Neural progenitor cell (in vitro differentiated cells): Measurements from ENCODE around the gene PWWP2A. TPM values are rescaled to one million over a fixed set of nuclear protein-coding genes. Genes with fewer than 3 reads are reported as not detected.

ENCODE experiments used
- DNase-seq: peaks from one replicate; pipeline ENCODE4 v3.0.0-alpha.2; 2016; ENCODE audit warnings: low spot score
- H2AFZ ChIP-seq: fragments of 200-600 bp; sonication (generic); replicated peaks from 2 replicates; pipeline ENCODE4 v1.6.1; 2016; ENCODE audit warnings: antibody characterized with exemption
- H3F3A ChIP-seq: fragments of 200-600 bp; sonication (generic); 2 replicates; pipeline ENCODE4 v1.6.1; 2016; ENCODE audit warnings: antibody characterized with exemption, low read depth
- H3K27ac ChIP-seq: fragments of 200-600 bp; sonication (generic); 2 replicates; pipeline ENCODE4 v1.5.1; 2016; ENCODE audit warnings: mild to moderate bottlenecking
- H3K27me3 ChIP-seq: fragments of 200-600 bp; sonication (generic); 2 replicates; pipeline ENCODE4 v1.6.1; 2016; ENCODE audit warnings: mild to moderate bottlenecking, moderate library complexity
- H3K36me3 ChIP-seq: fragments of 200-600 bp; sonication (generic); 2 replicates; pipeline ENCODE4 v1.5.1; 2016
- H3K4me1 ChIP-seq: fragments of 200-600 bp; sonication (generic); 2 replicates; pipeline ENCODE4 v1.6.1; 2016; ENCODE audit warnings: mixed run types
- H3K4me2 ChIP-seq: fragments of 200-600 bp; sonication (generic); 2 replicates; pipeline ENCODE4 v1.6.1; 2016
- H3K4me3 ChIP-seq: fragments of 200-600 bp; sonication (generic); 2 replicates; pipeline ENCODE4 v1.5.1; 2016
- H3K79me2 ChIP-seq: fragments of 200-600 bp; sonication (generic); 2 replicates; pipeline ENCODE4 v1.6.1; 2016; ENCODE audit warnings: low read depth
- H3K9ac ChIP-seq: fragments of 200-600 bp; sonication (generic); 2 replicates; pipeline ENCODE4 v1.6.1; 2016
- H3K9me3 ChIP-seq: fragments of 200-600 bp; sonication (generic); 2 replicates; pipeline ENCODE4 v1.5.1; 2016; ENCODE audit warnings: low read depth
- H4K20me1 ChIP-seq: fragments of 200-600 bp; sonication (generic); 2 replicates; pipeline ENCODE4 v1.6.1; 2016; ENCODE audit warnings: low read depth
- H3K27ac Mint-ChIP-seq: 3 replicates; pipeline ENCODE4 v1.8.0; 2021; ENCODE audit warnings: mixed read lengths
- H3K27me3 Mint-ChIP-seq: 2 replicates; pipeline ENCODE4 v1.8.0; 2022; ENCODE audit warnings: low read depth, mild to moderate bottlenecking, inconsistent platforms, moderate library complexity, mixed read lengths; ENCODE audit not compliant: insufficient read depth
- H3K36me3 Mint-ChIP-seq: 3 replicates; pipeline ENCODE4 v1.8.0; 2021; ENCODE audit warnings: mixed read lengths
- H3K4me1 Mint-ChIP-seq: 3 replicates; pipeline ENCODE4 v1.8.0; 2021; ENCODE audit warnings: mixed read lengths
- H3K4me3 Mint-ChIP-seq: 3 replicates; pipeline ENCODE4 v1.8.0; 2021; ENCODE audit warnings: mild to moderate bottlenecking, moderate library complexity, mixed read lengths
- H3K9me3 Mint-ChIP-seq: 3 replicates; pipeline ENCODE4 v1.8.0; 2020; ENCODE audit warnings: mixed read lengths
- EZH2 ChIP-seq: fragments of 200-600 bp; sonication (generic); IDR thresholded peaks from 2 replicates; pipeline ENCODE4 v1.6.1; 2017; ENCODE audit warnings: antibody characterized with exemption, mild to moderate bottlenecking, moderate library complexity
- EZH2phosphoT487 ChIP-seq: fragments of 200-600 bp; sonication (generic); IDR thresholded peaks from 2 replicates; pipeline ENCODE4 v1.6.1; 2017; ENCODE audit warnings: antibody characterized with exemption
- total RNA-seq: library from RNA; depleted of rRNA; stranded (reverse); fragments of >200 nt; gene quantifications from 2 replicates; pipeline ENCODE4 v1.2.3, GENCODE V29; 2015; ENCODE audit warnings: low replicate concordance
- TF ChIP-seq, protein P1 (sequence below): fragments of 200-600 bp; sonication (generic); IDR thresholded peaks from 2 replicates; pipeline ENCODE4 v1.5.1; 2017; ENCODE audit warnings: antibody characterized with exemption, mild to moderate bottlenecking

Gene PWWP2A
- total RNA-seq, 1 donor from 2014 or later, result 49.0 TPM

GRCh38 chr5:160076997-160077396 lies 42.3 kb downstream of the PWWP2A start:
- Histone ChIP-seq H3K4me2 (no peak overlapping the region), H3F3A (peaks cover 9% of the 10 kb centered on the region), H3K4me3 (no peak overlapping the region), H3K9me3 (no peaks in the 10 kb centered on the region), H3K27ac (no peak overlapping the region), H3K27me3 (no peaks in the 10 kb centered on the region), H3K36me3 (peaks cover 6% of the 10 kb centered on the region), H2AFZ (no peak overlapping the region), H3K4me1 (peaks cover 8% of the 10 kb centered on the region), H3K79me2 (no peaks in the 10 kb centered on the region), H3K9ac (no peak overlapping the region), H4K20me1 (no peaks in the 10 kb centered on the region)
- TF ChIP-seq, protein P1, sequence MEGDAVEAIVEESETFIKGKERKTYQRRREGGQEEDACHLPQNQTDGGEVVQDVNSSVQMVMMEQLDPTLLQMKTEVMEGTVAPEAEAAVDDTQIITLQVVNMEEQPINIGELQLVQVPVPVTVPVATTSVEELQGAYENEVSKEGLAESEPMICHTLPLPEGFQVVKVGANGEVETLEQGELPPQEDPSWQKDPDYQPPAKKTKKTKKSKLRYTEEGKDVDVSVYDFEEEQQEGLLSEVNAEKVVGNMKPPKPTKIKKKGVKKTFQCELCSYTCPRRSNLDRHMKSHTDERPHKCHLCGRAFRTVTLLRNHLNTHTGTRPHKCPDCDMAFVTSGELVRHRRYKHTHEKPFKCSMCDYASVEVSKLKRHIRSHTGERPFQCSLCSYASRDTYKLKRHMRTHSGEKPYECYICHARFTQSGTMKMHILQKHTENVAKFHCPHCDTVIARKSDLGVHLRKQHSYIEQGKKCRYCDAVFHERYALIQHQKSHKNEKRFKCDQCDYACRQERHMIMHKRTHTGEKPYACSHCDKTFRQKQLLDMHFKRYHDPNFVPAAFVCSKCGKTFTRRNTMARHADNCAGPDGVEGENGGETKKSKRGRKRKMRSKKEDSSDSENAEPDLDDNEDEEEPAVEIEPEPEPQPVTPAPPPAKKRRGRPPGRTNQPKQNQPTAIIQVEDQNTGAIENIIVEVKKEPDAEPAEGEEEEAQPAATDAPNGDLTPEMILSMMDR, result no peak
- TF ChIP-seq EZH2 (no peak), EZH2phosphoT487 (no peak)
- Mint-ChIP-seq H3K27ac (no peak overlapping the region), H3K36me3 (peaks cover 10% of the 10 kb centered on the region), H3K9me3 (no peaks in the 10 kb centered on the region), H3K4me1 (peaks cover 3% of the 10 kb centered on the region), H3K27me3 (no peaks in the 10 kb centered on the region), H3K4me3 (no peak overlapping the region)
- no peak for DNase-seq

GRCh38 chr5:160075073-160075472 lies 44.2 kb downstream of the PWWP2A start:
- no peak overlapping the region for H3K27ac Mint-ChIP-seq
- H3K9me3 Mint-ChIP-seq, result no peaks in the 10 kb centered on the region
- no peak overlapping the region for H3K4me2 ChIP-seq
- no peak overlapping the region for H3K9ac ChIP-seq
- no peak overlapping the region for H3K4me3 ChIP-seq
- H3F3A ChIP-seq, result no peaks in the 10 kb centered on the region
- H3K27ac ChIP-seq, result no peak overlapping the region
- no peaks in the 10 kb centered on the region for H3K27me3 ChIP-seq
- no peaks in the 10 kb centered on the region for H3K4me1 ChIP-seq
- no peak for DNase-seq
- H2AFZ ChIP-seq, result no peak overlapping the region
- H3K36me3 Mint-ChIP-seq, result peaks cover 10% of the 10 kb centered on the region
- no peaks in the 10 kb centered on the region for H3K9me3 ChIP-seq
- no peaks in the 10 kb centered on the region for H3K27me3 Mint-ChIP-seq
- H3K79me2 ChIP-seq, result no peaks in the 10 kb centered on the region
- H4K20me1 ChIP-seq, result no peaks in the 10 kb centered on the region
- peaks cover 6% of the 10 kb centered on the region for H3K36me3 ChIP-seq
- no peak for TF ChIP-seq EZH2
- TF ChIP-seq, protein P1, result no peak
- TF ChIP-seq EZH2phosphoT487, result no peak
- H3K4me1 Mint-ChIP-seq, result no peaks in the 10 kb centered on the region
- no peak overlapping the region for H3K4me3 Mint-ChIP-seq

DNA sequence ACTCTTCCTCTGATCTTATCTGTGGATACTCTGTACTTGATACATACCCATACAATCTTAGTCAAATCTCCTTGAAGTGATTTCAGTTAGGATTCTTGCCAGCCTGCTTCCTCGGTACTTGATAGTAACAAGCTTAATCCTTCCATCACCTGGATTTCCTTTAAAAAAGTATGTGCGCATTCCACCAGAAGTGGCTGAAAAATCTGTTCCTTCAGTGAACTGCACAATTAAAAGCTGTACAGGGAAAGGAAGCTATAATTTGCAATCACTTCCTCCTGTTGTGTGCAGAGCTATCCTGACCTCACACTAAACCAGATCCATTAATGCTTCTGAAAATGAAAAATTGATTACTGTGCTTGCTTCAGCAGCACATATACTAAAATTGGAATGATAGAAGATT lies 47.3 kb downstream of the PWWP2A start:
- Histone ChIP-seq H3K9ac (no peak overlapping the region), H3K4me2 (no peak overlapping the region), H3K79me2 (no peaks in the 10 kb centered on the region), H2AFZ (no peak overlapping the region), H3K9me3 (no peaks in the 10 kb centered on the region), H4K20me1 (no peaks in the 10 kb centered on the region), H3K27ac (no peak overlapping the region), H3K36me3 (peaks cover under 1% of the 10 kb centered on the region), H3K27me3 (no peaks in the 10 kb centered on the region), H3K4me1 (peaks cover 5% of the 10 kb centered on the region), H3F3A (peaks cover 6% of the 10 kb centered on the region), H3K4me3 (no peak overlapping the region)
- Mint-ChIP-seq H3K36me3 (peaks cover 6% of the 10 kb centered on the region), H3K4me1 (peaks cover 7% of the 10 kb centered on the region), H3K4me3 (no peak overlapping the region), H3K27me3 (no peaks in the 10 kb centered on the region), H3K27ac (no peak overlapping the region), H3K9me3 (no peaks in the 10 kb centered on the region)
- DNase-seq, result no peak
- no peak for TF ChIP-seq EZH2
- TF ChIP-seq, protein P1, result no peak
- TF ChIP-seq EZH2phosphoT487, result no peak
